OCI-LY7 (cell line): ENCODE results near the gene NAT9.

Experiments used
- EZH2phosphoT487 ChIP-seq: fragments of 200-600 bp; sonication (generic); IDR thresholded peaks from 2 replicates; pipeline ENCODE4 v1.6.1; 2018; ENCODE audit warnings: low read depth, borderline replicate concordance, mild to moderate bottlenecking, mixed run types, antibody characterized with exemption, low read length, moderate library complexity, mixed read lengths
- TF ChIP-seq, protein P1 (sequence below): fragments of 200-600 bp; sonication (generic); conservative IDR thresholded peaks from 2 replicates; pipeline ENCODE4 v1.5.1; 2014; ENCODE audit warnings: mild to moderate bottlenecking, antibody characterized with exemption, low read length, moderate library complexity, mixed read lengths

DNA sequence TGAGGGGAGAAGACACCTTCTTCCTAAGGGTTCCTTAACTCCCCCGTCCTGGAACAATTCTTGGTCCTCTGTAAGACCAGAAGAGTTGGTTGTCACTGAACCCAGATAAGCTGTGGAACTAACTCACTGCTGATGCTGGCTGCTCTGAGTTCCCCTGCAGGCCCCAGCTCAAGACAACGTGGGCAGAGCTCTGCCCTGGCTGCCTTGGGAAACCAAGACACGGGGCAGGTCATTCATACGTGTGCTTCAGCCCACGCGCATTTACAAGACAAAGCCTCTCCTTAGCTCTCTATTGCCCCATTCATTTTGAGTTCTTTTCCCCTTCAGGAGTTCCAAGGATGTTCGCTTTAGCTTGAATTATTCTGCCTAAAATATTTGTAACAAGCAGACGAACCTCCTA lies 3.4 kb upstream of the NAT9 start:
- TF ChIP-seq, protein P1, sequence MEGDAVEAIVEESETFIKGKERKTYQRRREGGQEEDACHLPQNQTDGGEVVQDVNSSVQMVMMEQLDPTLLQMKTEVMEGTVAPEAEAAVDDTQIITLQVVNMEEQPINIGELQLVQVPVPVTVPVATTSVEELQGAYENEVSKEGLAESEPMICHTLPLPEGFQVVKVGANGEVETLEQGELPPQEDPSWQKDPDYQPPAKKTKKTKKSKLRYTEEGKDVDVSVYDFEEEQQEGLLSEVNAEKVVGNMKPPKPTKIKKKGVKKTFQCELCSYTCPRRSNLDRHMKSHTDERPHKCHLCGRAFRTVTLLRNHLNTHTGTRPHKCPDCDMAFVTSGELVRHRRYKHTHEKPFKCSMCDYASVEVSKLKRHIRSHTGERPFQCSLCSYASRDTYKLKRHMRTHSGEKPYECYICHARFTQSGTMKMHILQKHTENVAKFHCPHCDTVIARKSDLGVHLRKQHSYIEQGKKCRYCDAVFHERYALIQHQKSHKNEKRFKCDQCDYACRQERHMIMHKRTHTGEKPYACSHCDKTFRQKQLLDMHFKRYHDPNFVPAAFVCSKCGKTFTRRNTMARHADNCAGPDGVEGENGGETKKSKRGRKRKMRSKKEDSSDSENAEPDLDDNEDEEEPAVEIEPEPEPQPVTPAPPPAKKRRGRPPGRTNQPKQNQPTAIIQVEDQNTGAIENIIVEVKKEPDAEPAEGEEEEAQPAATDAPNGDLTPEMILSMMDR, result no peak
- TF ChIP-seq EZH2phosphoT487, result no peak
